EH (cell line): ENCODE measurements around the gene PLAC1.

Experiments
- DNase-seq: peaks from one replicate; pipeline ENCODE4 v3.0.0-alpha.2; 2015; ENCODE audit warnings: low read depth

The PLAC1 gene

GRCh38 chrX:134543288-134543687, 115.0 kb downstream of the PLAC1 start:
- DNase-seq = no peak

- peak; percentile 65 for DNase-seq
Observed at GRCh38 chrX:134542485-134542884, 115.8 kb downstream of the PLAC1 start.

- no peak for DNase-seq
Observed at GRCh38 chrX:134541906-134542305, 116.4 kb downstream of the PLAC1 start.

GRCh38 chrX:134538316-134538715, 120.0 kb downstream of the PLAC1 start:
- no peak for DNase-seq

- DNase-seq = peak; percentile 94
Observed at GRCh38 chrX:134537179-134537955, 120.9 kb downstream of the PLAC1 start.

- DNase-seq = no peak
Observed at GRCh38 chrX:134533952-134534351, 124.3 kb downstream of the PLAC1 start.

- DNase-seq = no peak
Observed at GRCh38 chrX:134533352-134533751, 124.9 kb downstream of the PLAC1 start.

GRCh38 chrX:134530845-134531244, 127.4 kb downstream of the PLAC1 start:
- no peak for DNase-seq

- no peak for DNase-seq
Observed at GRCh38 chrX:134529481-134529880, 128.8 kb downstream of the PLAC1 start.

- no peak for DNase-seq
Observed at GRCh38 chrX:134528960-134529359, 129.3 kb downstream of the PLAC1 start.

- peak; percentile 57 for DNase-seq
Observed at GRCh38 chrX:134526399-134526798, 131.9 kb downstream of the PLAC1 start.

GRCh38 chrX:134525086-134525792, 133.0 kb downstream of the PLAC1 start:
- peak; percentile 51 for DNase-seq

GRCh38 chrX:134524181-134524580, 134.1 kb downstream of the PLAC1 start:
- DNase-seq = no peak

GRCh38 chrX:134520860-134521390, 137.3 kb downstream of the PLAC1 start:
- DNase-seq = peak; percentile 74
